Suprapubic skin (tissue), 4 donors: ENCODE measurements around the gene PIM1. TPM values are rescaled to one million over a fixed set of nuclear protein-coding genes. Genes with fewer than 3 reads are reported as not detected.

Experiments
- DNase-seq, 2 donors: peaks; one replicate each; pipeline ENCODE4 v3.0.0-alpha.2; 2019; ENCODE audit warnings: low spot score in 2 of 2
- H3K27ac ChIP-seq: fragments of 200-600 bp; sonication (generic); one replicate; pipeline ENCODE4 v1.5.1; 2019
- H3K27me3 ChIP-seq: fragments of 200-600 bp; sonication (generic); one replicate; pipeline ENCODE4 v1.5.1; 2019
- H3K36me3 ChIP-seq: fragments of 200-600 bp; sonication (generic); one replicate; pipeline ENCODE4 v1.5.1; 2019
- H3K4me1 ChIP-seq: fragments of 200-600 bp; sonication (generic); one replicate; pipeline ENCODE4 v1.5.1; 2019
- H3K4me3 ChIP-seq: fragments of 200-600 bp; sonication (generic); one replicate; pipeline ENCODE4 v1.5.1; 2019; ENCODE audit warnings: mild to moderate bottlenecking
- H3K9me3 ChIP-seq: fragments of 200-600 bp; sonication (generic); one replicate; pipeline ENCODE4 v1.5.1; 2019
- CTCF ChIP-seq, 2 donors: fragments of 200-600 bp in 1 of 2; fragments of 450-650 bp in 1 of 2; sonication (generic) in 1 of 2; IDR thresholded peaks; one replicate each; pipeline ENCODE4 v1.5.1; 2016 to 2019; ENCODE audit warnings: antibody characterized with exemption in 2 of 2, mild to moderate bottlenecking in 1 of 2, moderate library complexity in 1 of 2
- EP300 ChIP-seq: sonication (generic); formaldehyde crosslinking; IDR thresholded peaks from one replicate; pipeline ENCODE4 v1.6.1; 2017; ENCODE audit warnings: antibody characterized with exemption
- POLR2A ChIP-seq, 2 donors: fragments of 450-650 bp; IDR thresholded peaks; one replicate each; pipeline ENCODE4 v1.6.1; 2017; ENCODE audit warnings: antibody characterized with exemption in 2 of 2, mild to moderate bottlenecking in 2 of 2, moderate library complexity in 2 of 2
- POLR2AphosphoS5 ChIP-seq, 3 donors: sonication (generic); formaldehyde crosslinking; IDR thresholded peaks; one replicate each; pipeline ENCODE4 v1.6.1; 2017; ENCODE audit warnings: antibody characterized with exemption in 3 of 3
- whole genome bisulfite sequencing: methylation state at CpG from one replicate; pipeline ENCODE4 v1.1.5; 2018; 5-methylcytosine and 5-hydroxymethylcytosine counted together
- total RNA-seq, 4 donors: library from RNA; depleted of rRNA; stranded (reverse); fragments of >200 nt; gene quantifications; one replicate each; pipeline ENCODE4 v1.1.0, GENCODE V29; 2016

The PIM1 gene
- total RNA-seq, 4 donors from 2014 or later: 63.6 to 158 (median 110) TPM

- no peak for DNase-seq
- 75% methylated on average over 2 of the region's 3 CpGs for WGBS
- no peaks in the 10 kb centered on the region for H3K9me3 ChIP-seq
- TF ChIP-seq EP300 (no peak), POLR2A (IDR thresholded peaks at IDR 0.05) (no peak), POLR2AphosphoS5 (IDR thresholded peaks at IDR 0.05) (no peak), CTCF (IDR thresholded peaks at IDR 0.05) (no peak)
- no peak overlapping the region for H3K27ac ChIP-seq
- peaks cover 42% of the 10 kb centered on the region for H3K4me1 ChIP-seq
- H3K36me3 ChIP-seq: peaks cover 27% of the 10 kb centered on the region
- no peaks in the 10 kb centered on the region for H3K27me3 ChIP-seq
- H3K4me3 ChIP-seq: peak overlapping the region; percentile 6
These were observed 4.2 kb downstream of the PIM1 start for GRCh38 chr6:37174196-37174514.

GRCh38 chr6:37174515-37175331, 4.8 kb downstream of the PIM1 start:
- peaks cover 27% of the 10 kb centered on the region for H3K36me3 ChIP-seq
- H3K4me3 ChIP-seq: peak overlapping the region; percentile 6
- WGBS: 86% methylated on average over 10 of the region's 10 CpGs
- DNase-seq: no peak
- H3K27ac ChIP-seq: no peak overlapping the region
- no peaks in the 10 kb centered on the region for H3K9me3 ChIP-seq
- H3K4me1 ChIP-seq: peaks cover 42% of the 10 kb centered on the region
- no peaks in the 10 kb centered on the region for H3K27me3 ChIP-seq
- TF ChIP-seq POLR2A (IDR thresholded peaks at IDR 0.05) (no peak), EP300 (no peak), CTCF (IDR thresholded peaks at IDR 0.05) (no peak), POLR2AphosphoS5 (IDR thresholded peaks at IDR 0.05) (no peak)

DNA sequence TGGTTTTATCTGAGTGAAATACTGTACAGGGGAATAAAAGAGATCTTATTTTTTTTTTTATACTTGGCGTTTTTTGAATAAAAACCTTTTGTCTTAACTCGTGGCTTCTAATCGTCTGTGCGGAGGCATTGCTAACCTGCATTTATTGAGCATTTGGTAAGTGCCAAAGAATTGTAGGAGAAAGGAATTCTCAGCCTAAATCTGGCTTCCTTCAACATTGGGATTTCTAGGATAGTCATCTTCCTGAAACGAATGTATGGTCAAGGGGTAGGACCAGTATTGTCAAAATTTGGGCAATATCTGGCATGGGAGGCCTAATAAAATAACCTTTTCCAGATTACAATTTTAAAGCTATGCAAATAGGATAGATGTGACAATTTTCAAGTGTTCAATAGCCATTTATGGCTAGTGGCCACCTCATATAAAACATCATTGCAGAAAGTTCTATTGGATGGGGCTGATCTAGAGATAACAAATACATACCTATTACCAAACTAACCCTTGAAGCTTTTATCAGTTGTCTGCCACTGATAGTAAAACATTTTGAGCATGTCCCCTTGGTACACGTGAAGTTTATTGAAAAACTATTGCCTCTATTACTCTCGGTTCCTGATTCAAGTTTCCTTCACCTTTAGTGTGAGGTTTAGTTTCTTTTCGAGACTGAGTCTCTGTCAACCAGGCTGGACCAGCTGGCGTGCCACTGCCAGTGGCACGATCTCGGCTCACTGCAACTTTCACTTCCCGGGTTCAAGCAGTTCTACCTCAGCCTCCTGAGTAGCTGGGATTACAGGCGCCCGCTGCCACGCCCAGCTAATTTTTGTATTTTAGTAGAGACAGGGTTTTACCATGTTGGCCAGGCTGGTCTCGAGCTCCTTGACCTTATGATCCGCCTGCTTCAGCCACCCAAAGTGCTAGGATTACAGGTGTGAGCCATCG, 5.6 kb downstream of the PIM1 start:
- Histone ChIP-seq H3K4me1 (peaks cover 41% of the 10 kb centered on the region), H3K27me3 (no peaks in the 10 kb centered on the region), H3K9me3 (no peaks in the 10 kb centered on the region), H3K27ac (no peak overlapping the region), H3K4me3 (no peak overlapping the region), H3K36me3 (peaks cover 27% of the 10 kb centered on the region)
- WGBS: 84% methylated on average over 18 of the region's 18 CpGs
- TF ChIP-seq POLR2A (IDR thresholded peaks at IDR 0.05): peak in 1 of 2 donors; percentile 24
- no peak for TF ChIP-seq POLR2AphosphoS5 (IDR thresholded peaks at IDR 0.05)
- DNase-seq: no peak

DNA sequence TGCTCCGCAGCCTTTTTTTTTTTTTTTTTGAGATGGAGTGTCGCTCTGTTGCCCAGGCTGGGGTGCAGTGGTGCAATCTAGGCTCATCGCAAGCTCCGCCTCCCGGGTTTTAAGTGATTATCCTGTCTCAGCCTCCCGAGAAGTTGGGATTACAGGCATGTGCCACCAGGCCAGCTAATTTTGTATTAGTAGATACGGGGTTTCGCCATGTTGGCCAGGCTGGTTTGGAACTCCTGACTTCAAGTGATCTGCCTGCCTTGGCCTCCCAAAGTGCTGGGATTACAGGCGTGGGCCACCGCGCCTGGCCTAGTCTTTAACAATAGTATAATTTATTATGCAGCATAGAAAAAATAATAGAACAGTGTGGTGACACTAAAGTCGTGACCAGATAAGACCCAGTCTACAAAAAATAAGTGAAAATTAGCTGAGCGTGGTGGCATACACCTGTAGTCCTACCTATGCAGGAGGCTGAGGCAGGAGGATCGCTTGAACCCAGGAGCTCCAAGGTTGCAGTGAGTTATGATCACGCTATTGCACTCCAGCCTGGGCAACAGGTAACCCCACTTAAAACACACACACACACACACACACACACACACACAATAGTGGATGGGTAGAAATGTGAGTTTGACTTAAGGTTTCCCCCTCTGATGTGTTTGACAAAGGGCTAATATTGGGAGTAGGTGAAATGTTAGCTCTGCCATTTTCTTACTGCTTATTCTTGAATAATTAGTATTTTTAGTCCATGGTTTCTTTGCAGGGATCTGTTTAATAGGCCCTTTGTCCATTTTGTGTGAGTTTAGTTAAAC, 6.5 kb downstream of the PIM1 start:
- Histone ChIP-seq H3K4me1 (peaks cover 32% of the 10 kb centered on the region), H3K27ac (no peak overlapping the region), H3K4me3 (no peak overlapping the region), H3K9me3 (no peaks in the 10 kb centered on the region), H3K27me3 (no peaks in the 10 kb centered on the region), H3K36me3 (peaks cover 27% of the 10 kb centered on the region)
- no peak for TF ChIP-seq POLR2A (IDR thresholded peaks at IDR 0.05)
- no peak for TF ChIP-seq CTCF (IDR thresholded peaks at IDR 0.05)
- no peak for TF ChIP-seq EP300
- no peak for TF ChIP-seq POLR2AphosphoS5 (IDR thresholded peaks at IDR 0.05)
- DNase-seq: no peak
- 96% methylated on average over 15 of the region's 15 CpGs for WGBS

DNA sequence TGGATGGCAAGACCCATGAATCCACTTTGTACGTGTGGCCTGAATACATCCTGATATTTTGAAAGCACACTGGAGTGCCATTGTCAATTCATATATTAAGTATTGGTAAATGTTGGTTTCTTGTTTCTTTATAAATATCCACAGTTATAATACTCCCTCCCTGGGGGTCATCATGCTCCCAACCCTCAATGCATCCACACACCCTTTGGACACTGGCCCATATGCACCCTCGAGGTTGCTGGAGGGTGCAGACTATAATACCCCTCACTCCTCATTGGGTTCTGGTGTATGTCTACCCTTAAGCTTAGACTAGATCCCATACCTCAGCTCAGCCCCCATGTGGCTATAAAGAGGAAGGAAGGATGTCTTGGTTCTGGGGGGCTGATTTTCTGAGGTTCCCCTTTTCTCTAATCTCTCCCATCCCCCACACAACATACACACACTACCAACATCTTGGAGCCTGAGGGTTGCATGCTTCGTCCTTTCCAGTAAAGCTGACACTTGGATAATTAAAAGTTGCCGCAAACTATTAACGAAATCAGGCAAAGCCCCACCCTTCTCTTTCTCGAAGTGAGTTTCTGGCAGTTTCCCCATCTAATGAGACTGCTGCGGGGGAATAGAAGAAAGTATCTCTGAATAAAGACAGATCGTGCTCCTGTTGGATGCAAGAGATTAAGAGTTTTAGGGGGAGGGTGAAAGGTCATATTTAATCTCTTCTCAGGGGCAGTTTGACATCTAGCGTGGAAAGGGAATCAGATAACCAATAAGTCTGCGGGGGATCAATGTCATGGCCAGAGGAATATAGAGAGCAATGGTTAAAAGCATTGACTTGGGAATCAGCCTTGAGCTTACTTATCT, 7.4 kb downstream of the PIM1 start:
- Histone ChIP-seq H3K36me3 (peaks cover 27% of the 10 kb centered on the region), H3K4me3 (no peak overlapping the region), H3K27ac (no peak overlapping the region), H3K27me3 (no peaks in the 10 kb centered on the region), H3K9me3 (no peaks in the 10 kb centered on the region), H3K4me1 (peaks cover 31% of the 10 kb centered on the region)
- no peak for DNase-seq
- 37% methylated on average over 10 of the region's 10 CpGs for WGBS
- TF ChIP-seq EP300 (no peak), CTCF (IDR thresholded peaks at IDR 0.05) (no peak), POLR2A (IDR thresholded peaks at IDR 0.05) (no peak), POLR2AphosphoS5 (IDR thresholded peaks at IDR 0.05) (no peak)
